SK-N-MC (cell line): Measurements from ENCODE around the gene PHB1.

Experiments used
- EZH2 ChIP-seq: fragments of 200-600 bp; sonication (generic); IDR thresholded peaks from one replicate; pipeline ENCODE4 v1.6.1; 2017; ENCODE audit warnings: antibody characterized with exemption
- POLR2AphosphoS5 ChIP-seq: IDR thresholded peaks from 2 replicates; pipeline ENCODE4 v1.6.1; 2012; ENCODE audit warnings: mild to moderate bottlenecking, low read depth, low read length, borderline replicate concordance

- no peak for TF ChIP-seq POLR2AphosphoS5
- no peak for TF ChIP-seq EZH2
These were observed 32.9 kb downstream of the PHB1 start for GRCh38 chr17:49381793-49382192.
